CD14-positive monocyte (primary cell): Measurements from ENCODE around the gene RPL15. TPM values are rescaled to one million over a fixed set of nuclear protein-coding genes. Genes with fewer than 3 reads are reported as not detected.

Experiments used
- DNase-seq, 3 donors: peaks; one replicate each; pipeline ENCODE4 v3.0.0-alpha.2; 2011 to 2022
- H2AFZ ChIP-seq: 2 replicates; pipeline ENCODE4 v1.6.0; 2012; ENCODE audit warnings: mild to moderate bottlenecking, low read depth, low read length, inconsistent platforms; ENCODE audit not compliant: insufficient read depth, poor library complexity, severe bottlenecking
- H3K27ac ChIP-seq, 2 donors: 1 replicate in 1 of 2; 2 replicates in 1 of 2; pipeline ENCODE4 v1.5.1; 2012 to 2013; ENCODE audit warnings: low read length in 2 of 2, control low read depth in 1 of 2, inconsistent platforms in 1 of 2, low read depth in 1 of 2, mild to moderate bottlenecking in 1 of 2
- H3K27me3 ChIP-seq, 2 donors: one replicate each; pipeline versions ENCODE4 v1.6.0 to v1.6.1; 2011 to 2013; ENCODE audit warnings: low read length in 2 of 2; ENCODE audit not compliant: control insufficient read depth in 2 of 2, insufficient read depth in 2 of 2
- H3K36me3 ChIP-seq, 2 donors: replicated peaks in 1 of 2; 1 replicate in 1 of 2; 2 replicates in 1 of 2; pipeline versions ENCODE4 v1.5.1 to v1.6.1; 2012 to 2013; ENCODE audit warnings: low read length in 2 of 2, control low read depth in 1 of 2, inconsistent platforms in 1 of 2, mild to moderate bottlenecking in 1 of 2; ENCODE audit not compliant: insufficient read depth in 2 of 2, control insufficient read depth in 1 of 2
- H3K4me1 ChIP-seq, 2 donors: 1 replicate in 1 of 2; 2 replicates in 1 of 2; pipeline versions ENCODE4 v1.5.1 to v1.6.1; 2012 to 2013; ENCODE audit warnings: low read length in 2 of 2, control low read depth in 1 of 2, inconsistent platforms in 1 of 2, mild to moderate bottlenecking in 1 of 2, moderate library complexity in 1 of 2; ENCODE audit not compliant: insufficient read depth in 2 of 2, control insufficient read depth in 1 of 2
- H3K4me2 ChIP-seq: replicated peaks from 2 replicates; pipeline ENCODE3; 2012; ENCODE audit warnings: low read length, moderate library complexity, mild to moderate bottlenecking; ENCODE audit not compliant: poor library complexity, severe bottlenecking; ENCODE audit errors: extremely low read depth
- H3K4me3 ChIP-seq, 3 experiments: fragments of 200-600 bp in 1 of 3; sonication (generic) in 1 of 3; replicated peaks in 1 of 3; 1 replicate in 2 of 3; 2 replicates in 1 of 3; pipeline ENCODE4 v1.5.1; 2011 to 2013; ENCODE audit warnings: low read length in 3 of 3, mild to moderate bottlenecking in 3 of 3, control low read depth in 2 of 3, low read depth in 2 of 3, inconsistent platforms in 1 of 3, moderate library complexity in 1 of 3
- H3K79me2 ChIP-seq: 2 replicates; pipeline ENCODE4 v1.6.0; 2012; ENCODE audit warnings: mild to moderate bottlenecking, control low read depth, inconsistent platforms, low read length, moderate library complexity; ENCODE audit not compliant: insufficient read depth
- H3K9ac ChIP-seq: 2 replicates; pipeline ENCODE4 v1.6.0; 2017; ENCODE audit warnings: low read length, mild to moderate bottlenecking; ENCODE audit not compliant: insufficient read depth, poor library complexity, severe bottlenecking
- H3K9me3 ChIP-seq, 2 donors: replicated peaks in 1 of 2; 1 replicate in 1 of 2; 2 replicates in 1 of 2; pipeline versions ENCODE4 v1.5.1 to v1.6.1; 2012 to 2013; ENCODE audit warnings: low read length in 2 of 2, control low read depth in 1 of 2; ENCODE audit not compliant: control insufficient read depth in 1 of 2, insufficient read depth in 1 of 2
- H4K20me1 ChIP-seq: 2 replicates; pipeline ENCODE4 v1.6.0; 2012; ENCODE audit warnings: mild to moderate bottlenecking, low read length, control low read depth, moderate library complexity; ENCODE audit not compliant: insufficient read depth
- H3K27ac Mint-ChIP-seq, 7 donors: one replicate each; pipeline ENCODE4 v1.8.0; 2020; ENCODE audit warnings: mild to moderate bottlenecking in 7 of 7, mixed read lengths in 7 of 7, moderate library complexity in 6 of 7, inconsistent platforms in 2 of 7
- H3K27me3 Mint-ChIP-seq, 3 donors: one replicate each; pipeline ENCODE4 v1.8.0; 2021 to 2022; ENCODE audit warnings: low read depth in 3 of 3, mild to moderate bottlenecking in 3 of 3, mixed read lengths in 3 of 3, moderate library complexity in 3 of 3, inconsistent platforms in 1 of 3
- H3K36me3 Mint-ChIP-seq, 2 donors: one replicate each; pipeline ENCODE4 v1.8.0; 2020; ENCODE audit warnings: mixed read lengths in 2 of 2, inconsistent platforms in 1 of 2, mild to moderate bottlenecking in 1 of 2
- H3K4me1 Mint-ChIP-seq: one replicate; pipeline ENCODE4 v1.8.0; 2020; ENCODE audit warnings: mild to moderate bottlenecking, mixed read lengths
- H3K4me3 Mint-ChIP-seq, 2 donors: one replicate each; pipeline ENCODE4 v1.8.0; 2020; ENCODE audit warnings: mild to moderate bottlenecking in 2 of 2, mixed read lengths in 2 of 2, moderate library complexity in 1 of 2
- H3K9me3 Mint-ChIP-seq, 7 donors: one replicate each; pipeline ENCODE4 v1.8.0; 2020 to 2022; ENCODE audit warnings: mixed read lengths in 7 of 7, mild to moderate bottlenecking in 6 of 7, moderate library complexity in 6 of 7, inconsistent platforms in 2 of 7
- WGBS: methylation state at CpG from one replicate; pipeline ENCODE4 v1.1.5; 2013; ENCODE audit warnings: missing lambda C conversion rate; ENCODE audit not compliant: insufficient coverage; 5-methylcytosine and 5-hydroxymethylcytosine counted together
- intact Hi-C, 2 donors: fragments of 100-400 bp; cut with micrococcal nuclease; formaldehyde crosslinking; loops; one replicate each; pipeline versions ENCODE4 v1.15.0 to v1.15.1; 2023
- polyA plus RNA-seq, 3 donors: library from polyadenylated mRNA; depleted of rRNA in 1 of 3; unstranded in 2 of 3; stranded (reverse) in 1 of 3; fragments of 300-500 nt in 2 of 3; fragments of >200 nt in 1 of 3; fragmentation: Illumina TruSeq in 2 of 3; gene quantifications; 1 replicate in 2 of 3; 2 replicates in 1 of 3; pipeline ENCODE4 v1.2.3, GENCODE V29; 2012 to 2021
- TF ChIP-seq, protein P1 (sequence below): fragments of 200-600 bp; IDR thresholded peaks from one replicate; pipeline ENCODE4 v1.8.0; 2022; ENCODE audit warnings: antibody characterized with exemption, mild to moderate bottlenecking

The RPL15 gene
- polyA plus RNA-seq, 3 donors: 2,510 to 3,161 (median 2,781) TPM

DNA sequence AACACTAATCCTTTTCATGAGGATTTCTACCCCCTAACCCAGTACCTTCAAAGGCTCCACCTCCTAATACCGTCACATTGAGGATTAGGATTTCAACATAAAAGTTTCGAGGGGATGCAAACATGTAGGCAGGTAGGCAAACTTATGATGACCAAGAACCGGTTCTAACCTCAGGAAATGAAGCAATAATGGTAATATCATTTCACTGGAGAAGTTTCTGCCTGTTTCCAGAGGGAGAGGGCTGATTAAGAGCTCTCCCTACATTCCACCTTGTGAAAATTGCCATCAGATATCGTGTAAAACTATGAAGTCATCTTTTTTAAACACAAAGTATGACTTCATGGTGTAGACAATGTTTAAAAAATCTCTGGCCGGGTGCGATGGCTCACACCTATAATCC, 31.7 kb upstream of the RPL15 start:
- no peak overlapping the region for H3K4me2 ChIP-seq
- DNase-seq: no peak
- peaks cover 8% of the 10 kb centered on the region for H3K79me2 ChIP-seq
- no peak overlapping the region for H2AFZ ChIP-seq
- H3K27ac ChIP-seq: no peak overlapping the region
- no CpG with 5 or more reads among the region's 6 CpGs for WGBS
- Mint-ChIP-seq H3K36me3 (peaks cover 14 to 21% of the 10 kb centered on the region in 2 donors), H3K4me1 (peaks cover 31% of the 10 kb centered on the region), H3K27ac (peak overlapping the region in 1 of 7 donors; percentile 32), H3K4me3 (no peak overlapping the region), H3K9me3 (peaks cover 3 to 7% (median 6%) of the 10 kb centered on the region in 7 donors), H3K27me3 (peaks cover 0 to 1% (median 0%) of the 10 kb centered on the region in 3 donors)
- intact Hi-C loops: loop anchor here (5.0 kb wide), 1 partner anchor 352 kb away; no protein-coding TSS in a partner anchor
- H3K27me3 ChIP-seq: no peaks in the 10 kb centered on the region
- no peak overlapping the region for H3K4me3 ChIP-seq
- H3K36me3 ChIP-seq: peaks cover 0 to 14% of the 10 kb centered on the region in 2 donors
- H4K20me1 ChIP-seq: peaks cover 94% of the 10 kb centered on the region
- no peak overlapping the region for H3K9ac ChIP-seq
- peaks cover 0 to 3% of the 10 kb centered on the region in 2 donors for H3K9me3 ChIP-seq
- TF ChIP-seq, protein P1, sequence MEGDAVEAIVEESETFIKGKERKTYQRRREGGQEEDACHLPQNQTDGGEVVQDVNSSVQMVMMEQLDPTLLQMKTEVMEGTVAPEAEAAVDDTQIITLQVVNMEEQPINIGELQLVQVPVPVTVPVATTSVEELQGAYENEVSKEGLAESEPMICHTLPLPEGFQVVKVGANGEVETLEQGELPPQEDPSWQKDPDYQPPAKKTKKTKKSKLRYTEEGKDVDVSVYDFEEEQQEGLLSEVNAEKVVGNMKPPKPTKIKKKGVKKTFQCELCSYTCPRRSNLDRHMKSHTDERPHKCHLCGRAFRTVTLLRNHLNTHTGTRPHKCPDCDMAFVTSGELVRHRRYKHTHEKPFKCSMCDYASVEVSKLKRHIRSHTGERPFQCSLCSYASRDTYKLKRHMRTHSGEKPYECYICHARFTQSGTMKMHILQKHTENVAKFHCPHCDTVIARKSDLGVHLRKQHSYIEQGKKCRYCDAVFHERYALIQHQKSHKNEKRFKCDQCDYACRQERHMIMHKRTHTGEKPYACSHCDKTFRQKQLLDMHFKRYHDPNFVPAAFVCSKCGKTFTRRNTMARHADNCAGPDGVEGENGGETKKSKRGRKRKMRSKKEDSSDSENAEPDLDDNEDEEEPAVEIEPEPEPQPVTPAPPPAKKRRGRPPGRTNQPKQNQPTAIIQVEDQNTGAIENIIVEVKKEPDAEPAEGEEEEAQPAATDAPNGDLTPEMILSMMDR: no peak
- peaks cover 7 to 11% of the 10 kb centered on the region in 2 donors for H3K4me1 ChIP-seq

DNA sequence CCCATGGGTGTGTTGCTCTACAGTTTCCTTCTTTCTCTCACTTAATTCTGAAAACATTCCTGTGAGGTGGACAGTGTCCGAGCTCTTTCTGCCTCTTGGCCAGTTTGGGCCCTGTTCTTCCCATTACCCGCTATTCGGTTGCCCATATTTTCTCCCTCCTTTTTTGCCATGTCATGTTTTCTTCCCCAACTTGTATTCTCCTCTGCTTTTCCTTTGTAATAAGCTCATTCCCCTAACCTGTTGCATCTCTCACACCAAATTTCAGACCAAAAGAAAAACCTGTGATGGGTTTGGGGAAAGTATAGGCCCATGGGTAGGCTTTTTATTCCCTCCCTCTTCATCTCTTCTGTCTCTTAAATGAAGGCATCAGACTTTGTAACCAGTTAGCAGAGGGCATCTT, 30.6 kb upstream of the RPL15 start:
- Histone ChIP-seq H3K9ac (no peak overlapping the region), H4K20me1 (peaks cover 87% of the 10 kb centered on the region), H3K4me2 (no peak overlapping the region), H3K4me1 (peaks cover 7 to 11% of the 10 kb centered on the region in 2 donors), H3K27me3 (no peaks in the 10 kb centered on the region), H3K4me3 (no peak overlapping the region), H3K27ac (no peak overlapping the region), H3K9me3 (peaks cover 0 to 3% of the 10 kb centered on the region in 2 donors), H2AFZ (no peak overlapping the region), H3K79me2 (peaks cover 4% of the 10 kb centered on the region), H3K36me3 (peaks cover 1 to 22% of the 10 kb centered on the region in 2 donors)
- Mint-ChIP-seq H3K27ac (peak overlapping the region in 2 of 7 donors; percentile 5 to 52), H3K36me3 (peaks cover 14 to 24% of the 10 kb centered on the region in 2 donors), H3K9me3 (peaks cover 3 to 7% (median 6%) of the 10 kb centered on the region in 7 donors), H3K4me1 (peaks cover 23% of the 10 kb centered on the region), H3K27me3 (peaks cover 0 to 3% (median 0%) of the 10 kb centered on the region in 3 donors), H3K4me3 (no peak overlapping the region)
- DNase-seq: no peak
- 96% methylated on average over 3 of the region's 3 CpGs for WGBS
- intact Hi-C loops: loop anchor here (5.0 kb wide), 1 partner anchor 351 kb away; no protein-coding TSS in a partner anchor
- TF ChIP-seq, protein P1: no peak
